Measurements from ENCODE around the gene CHRNB1. TPM values are rescaled to one million over a fixed set of nuclear protein-coding genes. Genes with fewer than 3 reads are reported as not detected.

CHRNB1 gene
- total RNA-seq, 4 donors from 2014 or later, result 4.0 to 9.1 (median 5.8) TPM

DNA sequence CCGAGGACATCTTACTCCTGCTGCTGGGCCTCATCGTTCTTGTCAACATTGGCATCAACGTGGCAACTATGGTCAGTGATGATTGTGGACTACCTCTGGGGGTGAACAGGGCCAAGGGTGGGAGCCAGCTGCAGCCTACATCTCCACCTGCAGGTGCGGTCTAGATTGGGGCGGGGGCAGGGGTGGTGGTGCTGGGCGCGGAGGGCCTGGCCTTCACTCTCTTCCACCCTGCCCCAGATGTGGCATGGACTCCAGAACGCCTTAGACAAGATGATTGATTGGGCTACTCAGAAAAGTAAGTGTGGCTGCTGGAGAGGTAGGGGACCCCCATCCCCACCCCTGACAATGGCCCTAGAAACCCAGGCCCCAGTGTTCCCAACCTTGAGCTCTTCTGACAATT, 19.1 kb upstream of the CHRNB1 start:
- Histone ChIP-seq H3K4me3 (no peak overlapping the region), H3K27ac (no peak overlapping the region), H3K4me1 (no peaks in the 10 kb centered on the region), H3K27me3 (no peaks in the 10 kb centered on the region), H3K36me3 (no peaks in the 10 kb centered on the region), H3K9me3 (no peaks in the 10 kb centered on the region)
- TF ChIP-seq, protein P1, sequence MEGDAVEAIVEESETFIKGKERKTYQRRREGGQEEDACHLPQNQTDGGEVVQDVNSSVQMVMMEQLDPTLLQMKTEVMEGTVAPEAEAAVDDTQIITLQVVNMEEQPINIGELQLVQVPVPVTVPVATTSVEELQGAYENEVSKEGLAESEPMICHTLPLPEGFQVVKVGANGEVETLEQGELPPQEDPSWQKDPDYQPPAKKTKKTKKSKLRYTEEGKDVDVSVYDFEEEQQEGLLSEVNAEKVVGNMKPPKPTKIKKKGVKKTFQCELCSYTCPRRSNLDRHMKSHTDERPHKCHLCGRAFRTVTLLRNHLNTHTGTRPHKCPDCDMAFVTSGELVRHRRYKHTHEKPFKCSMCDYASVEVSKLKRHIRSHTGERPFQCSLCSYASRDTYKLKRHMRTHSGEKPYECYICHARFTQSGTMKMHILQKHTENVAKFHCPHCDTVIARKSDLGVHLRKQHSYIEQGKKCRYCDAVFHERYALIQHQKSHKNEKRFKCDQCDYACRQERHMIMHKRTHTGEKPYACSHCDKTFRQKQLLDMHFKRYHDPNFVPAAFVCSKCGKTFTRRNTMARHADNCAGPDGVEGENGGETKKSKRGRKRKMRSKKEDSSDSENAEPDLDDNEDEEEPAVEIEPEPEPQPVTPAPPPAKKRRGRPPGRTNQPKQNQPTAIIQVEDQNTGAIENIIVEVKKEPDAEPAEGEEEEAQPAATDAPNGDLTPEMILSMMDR (IDR thresholded peaks at IDR 0.05), result no peak
- no peak for TF ChIP-seq POLR2A (IDR thresholded peaks at IDR 0.05)
- DNase-seq, result no peak

DNA sequence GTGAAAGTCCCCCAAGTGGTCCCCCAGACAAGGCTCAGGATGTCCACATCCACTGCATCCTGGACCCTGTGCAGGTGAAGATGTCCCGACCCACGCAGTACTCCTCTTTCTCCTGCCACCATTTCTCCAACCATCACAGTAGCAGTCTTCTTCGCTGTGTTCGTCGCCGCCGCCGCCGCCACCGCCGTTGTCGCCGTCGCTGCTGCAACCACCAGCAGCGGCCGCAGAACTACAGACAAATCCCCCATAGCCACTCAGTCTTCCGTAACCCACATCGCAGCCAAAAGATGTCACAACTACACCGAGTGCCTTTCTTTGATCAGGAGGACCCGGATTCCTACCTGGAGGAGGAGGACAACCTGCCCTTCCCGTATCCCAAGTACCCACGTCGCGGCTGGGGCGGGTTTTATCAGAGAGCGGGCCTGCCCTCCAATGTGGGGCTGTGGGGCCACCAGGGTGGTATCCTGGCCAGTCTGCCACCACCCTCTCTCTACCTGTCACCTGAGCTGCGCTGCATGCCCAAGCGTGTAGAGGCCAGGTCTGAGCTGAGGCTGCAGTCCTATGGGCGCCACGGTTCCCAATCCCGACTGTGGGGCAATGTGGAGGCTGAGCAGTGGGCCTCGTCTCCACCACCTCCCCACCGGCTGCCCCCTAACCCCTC, 18.5 kb upstream of the CHRNB1 start:
- Histone ChIP-seq H3K4me1 (no peaks in the 10 kb centered on the region), H3K36me3 (no peaks in the 10 kb centered on the region), H3K27me3 (no peaks in the 10 kb centered on the region), H3K27ac (no peak overlapping the region), H3K4me3 (no peak overlapping the region), H3K9me3 (no peaks in the 10 kb centered on the region)
- TF ChIP-seq, protein P1 (IDR thresholded peaks at IDR 0.05), result no peak
- TF ChIP-seq POLR2A (IDR thresholded peaks at IDR 0.05), result no peak
- DNase-seq, result no peak

- DNase-seq, result no peak
- TF ChIP-seq POLR2A (IDR thresholded peaks at IDR 0.05), result no peak
- TF ChIP-seq, protein P1 (IDR thresholded peaks at IDR 0.05), result no peak
- no peaks in the 10 kb centered on the region for H3K9me3 ChIP-seq
- no peaks in the 10 kb centered on the region for H3K27me3 ChIP-seq
- no peak overlapping the region for H3K27ac ChIP-seq
- no peak overlapping the region for H3K4me3 ChIP-seq
- H3K4me1 ChIP-seq, result no peaks in the 10 kb centered on the region
- no peaks in the 10 kb centered on the region for H3K36me3 ChIP-seq
These were observed 17.9 kb upstream of the CHRNB1 start for GRCh38 chr17:7426896-7427489.

GRCh38 chr17:7427549-7427948, 17.3 kb upstream of the CHRNB1 start:
- H3K36me3 ChIP-seq, result no peaks in the 10 kb centered on the region
- no peaks in the 10 kb centered on the region for H3K4me1 ChIP-seq
- H3K4me3 ChIP-seq, result no peak overlapping the region
- DNase-seq, result no peak
- H3K27me3 ChIP-seq, result no peaks in the 10 kb centered on the region
- TF ChIP-seq, protein P1 (IDR thresholded peaks at IDR 0.05), result no peak
- no peak for TF ChIP-seq POLR2A (IDR thresholded peaks at IDR 0.05)
- no peak overlapping the region for H3K27ac ChIP-seq
- no peaks in the 10 kb centered on the region for H3K9me3 ChIP-seq

- no peaks in the 10 kb centered on the region for H3K9me3 ChIP-seq
- H3K4me1 ChIP-seq, result no peaks in the 10 kb centered on the region
- no peak within 1 kb of the TSS for H3K27ac ChIP-seq
- no peaks in the 10 kb centered on the region for H3K36me3 ChIP-seq
- no peak for DNase-seq
- no peak within 1 kb of the TSS for H3K4me3 ChIP-seq
- no peak for TF ChIP-seq POLR2A (IDR thresholded peaks at IDR 0.05)
- TF ChIP-seq, protein P1 (IDR thresholded peaks at IDR 0.05), result no peak
- H3K27me3 ChIP-seq, result no peaks in the 10 kb centered on the region
These were observed 16.3 kb upstream of the CHRNB1 start, which contains the start of gene SPEM3 for GRCh38 chr17:7428557-7428956. SPEM3 (plus strand) TSS chr17:7428857; CDS start chr17:7428903, 46 bp downstream.

All from Peyer's patch (tissue), 4 donors.